GM04504 (cell line): ENCODE results near the gene PURA.
A peak's percentile ranks its signal among the peaks of the same experiment; 100 is the strongest.

ENCODE experiments used
- DNase-seq: peaks from one replicate; pipeline ENCODE4 v3.0.0-alpha.2; 2012; ENCODE audit warnings: low read depth

PURA gene

DNA sequence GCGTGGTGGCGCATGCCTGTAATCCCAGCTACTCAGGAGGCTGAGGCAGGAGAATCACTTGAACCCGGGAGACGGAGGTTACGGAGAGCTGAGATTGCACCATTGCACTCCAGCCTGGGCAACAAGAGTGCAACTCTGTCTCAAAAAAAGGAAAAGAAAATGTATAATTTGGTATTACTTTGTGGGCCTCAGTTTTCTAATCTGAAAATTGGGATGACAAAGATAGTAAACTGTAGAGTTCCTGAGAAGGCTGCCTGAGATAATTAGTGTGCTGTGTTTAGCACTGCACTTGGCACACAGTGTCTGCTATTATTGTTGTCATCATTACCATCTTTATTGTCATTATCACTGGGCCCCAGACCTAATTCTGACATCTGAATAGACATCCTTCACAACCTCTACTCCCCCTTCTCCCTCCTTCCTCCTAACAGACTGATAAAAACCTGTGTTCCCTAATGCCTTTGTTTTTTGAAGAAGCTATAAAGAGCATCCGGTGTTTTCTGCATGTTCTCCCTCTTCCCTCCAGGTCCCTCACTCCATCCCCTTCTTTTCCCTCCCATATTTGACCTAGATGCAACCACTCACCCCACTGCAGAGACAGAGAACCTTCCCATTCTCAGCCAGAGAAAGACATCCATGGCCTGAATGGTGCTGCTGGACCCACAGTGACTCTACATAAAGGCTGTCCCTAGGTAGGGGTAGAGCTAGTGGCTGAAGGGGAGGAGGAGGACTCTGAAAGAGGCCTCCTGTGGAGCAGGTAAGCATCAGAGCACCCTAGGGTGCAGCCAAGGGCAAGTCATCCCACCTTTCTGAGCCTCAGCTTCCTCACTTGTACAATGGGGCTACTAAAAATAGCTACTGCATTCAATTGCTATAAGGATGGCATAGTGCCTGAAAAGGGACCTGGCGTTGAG lies 45.4 kb downstream of the PURA start:
- no peak for DNase-seq

DNA sequence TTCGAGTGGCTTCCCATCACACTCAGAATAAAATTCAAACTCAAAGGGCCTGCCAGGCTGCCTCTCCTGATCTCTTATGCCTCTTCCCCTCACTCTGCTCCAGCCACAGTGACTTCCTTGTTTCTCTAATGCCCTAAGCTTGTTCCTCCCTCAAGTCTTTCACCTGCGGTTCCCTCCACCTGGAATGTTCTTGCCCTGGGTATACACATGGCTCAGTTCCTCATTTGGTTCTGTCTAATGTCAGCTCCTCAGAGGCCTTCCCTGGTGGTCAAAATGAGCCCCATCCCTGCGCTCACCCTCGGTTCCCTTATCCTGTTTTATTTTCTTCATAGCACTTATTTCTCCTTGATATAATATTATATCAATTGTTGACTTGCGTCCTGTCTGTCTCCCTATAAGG lies 48.4 kb downstream of the PURA start:
- DNase-seq = no peak

DNA sequence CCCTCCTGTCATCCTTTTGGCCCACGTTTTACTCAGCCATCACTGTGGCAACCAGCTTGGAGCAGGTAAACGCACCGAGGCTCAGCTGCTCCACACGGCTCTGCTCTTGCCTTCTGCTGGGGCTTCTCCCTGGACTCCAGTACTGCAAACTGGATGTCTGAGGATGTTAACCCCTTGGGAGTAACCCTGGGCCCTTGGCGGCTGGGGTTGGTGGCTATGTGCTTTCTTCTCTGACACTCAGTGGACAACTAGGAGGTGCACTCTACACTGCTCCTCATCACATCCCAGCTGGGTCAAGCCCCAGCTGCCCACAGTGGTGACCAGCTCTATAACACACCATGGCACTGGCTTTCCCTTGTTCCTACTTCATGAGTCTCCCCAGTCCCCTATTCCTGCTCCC lies 48.9 kb downstream of the PURA start:
- no peak for DNase-seq

DNA sequence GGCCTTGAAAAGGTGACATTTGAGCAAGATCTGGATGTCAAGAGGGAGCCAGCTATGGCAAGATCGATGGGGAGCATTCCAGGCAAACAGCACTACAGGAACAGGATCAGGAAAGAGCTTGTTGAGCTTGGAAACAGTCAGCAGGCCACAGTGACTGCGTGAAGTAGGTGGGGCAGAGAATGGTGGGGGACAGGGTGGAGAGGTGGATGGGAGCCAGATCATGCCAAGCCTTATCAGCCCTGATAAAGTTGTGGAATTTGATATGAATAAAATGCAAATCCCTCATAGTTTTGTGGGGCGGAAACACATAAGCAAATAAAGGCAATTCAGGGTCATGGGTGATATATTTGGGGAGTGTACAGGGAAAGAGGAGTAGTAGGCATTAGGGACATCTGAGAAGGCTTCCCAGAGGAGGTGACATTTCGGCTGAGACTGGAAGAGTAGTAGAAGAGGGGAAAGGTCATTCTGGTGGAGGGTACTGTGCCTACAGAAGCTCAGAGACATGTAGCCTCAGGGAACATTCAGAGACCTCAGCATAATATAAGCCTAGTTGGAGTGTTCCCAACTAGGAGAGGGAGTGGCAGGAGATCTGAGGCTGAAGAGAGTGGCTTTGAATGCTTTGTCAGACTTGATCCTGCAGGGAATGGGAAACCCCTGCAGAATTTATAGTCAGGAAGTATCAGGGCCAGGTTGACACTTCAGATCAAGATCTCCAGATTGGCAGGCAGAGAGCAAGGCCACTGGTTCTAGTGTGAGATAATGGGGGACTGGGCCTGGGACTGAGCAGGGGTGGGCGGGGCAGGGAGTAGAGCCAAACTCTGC lies 51.4 kb downstream of the PURA start:
- DNase-seq = no peak

DNA sequence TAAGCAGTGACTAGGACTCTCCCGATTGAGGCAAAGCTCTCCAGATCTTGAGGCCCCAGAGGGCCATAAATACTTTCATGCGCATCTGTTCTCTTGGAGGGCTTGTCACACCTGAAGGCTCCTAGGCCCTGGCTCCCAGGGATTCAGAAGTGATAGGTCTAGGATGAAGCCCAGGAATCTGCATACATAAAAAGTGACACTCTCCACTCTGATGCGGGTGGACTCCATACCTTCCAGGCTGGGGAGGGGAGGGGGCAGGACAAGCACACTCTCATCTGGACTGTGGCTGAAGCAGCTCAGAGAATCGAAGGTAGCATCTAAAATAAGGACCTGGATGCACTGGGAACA lies 52.0 kb downstream of the PURA start:
- no peak for DNase-seq

DNA sequence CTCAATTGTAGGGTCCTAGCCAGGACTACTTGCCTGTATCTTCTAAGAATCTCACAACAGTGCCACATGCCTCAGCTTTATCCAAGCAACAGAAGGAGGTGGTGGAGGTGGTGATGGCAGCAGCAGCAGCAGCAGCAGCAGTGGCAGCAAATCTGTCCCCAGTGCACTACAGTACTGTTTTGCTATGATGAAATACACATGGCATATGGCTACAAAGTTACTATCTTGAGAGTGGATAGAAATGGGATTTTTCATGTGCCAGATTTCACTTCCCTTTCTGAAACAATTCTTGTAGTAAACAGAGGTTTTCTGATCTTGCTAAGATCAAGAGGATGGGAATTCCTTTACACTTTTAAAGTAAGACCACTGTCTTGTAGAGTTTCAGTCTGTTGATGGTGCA lies 53.0 kb downstream of the PURA start:
- DNase-seq = no peak

DNA sequence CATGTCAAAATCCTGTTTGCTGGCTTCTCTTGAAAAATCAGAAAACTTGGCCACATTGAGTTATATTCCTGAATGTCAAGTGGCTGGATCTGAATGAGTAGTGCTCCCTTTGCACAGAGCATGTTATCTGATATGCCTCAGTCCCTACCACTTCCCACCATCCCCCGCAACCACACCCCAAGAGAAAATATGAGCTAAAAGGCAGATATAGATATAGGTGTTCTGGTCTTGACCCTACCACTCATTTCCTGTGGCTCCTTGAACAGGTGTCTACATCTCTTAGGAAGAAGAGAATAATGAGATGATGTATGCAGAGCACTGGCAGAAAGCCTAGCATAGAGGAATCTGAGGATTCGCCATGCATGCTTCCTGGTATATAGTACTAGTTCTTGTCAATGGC lies 54.5 kb downstream of the PURA start:
- DNase-seq = no peak

DNA sequence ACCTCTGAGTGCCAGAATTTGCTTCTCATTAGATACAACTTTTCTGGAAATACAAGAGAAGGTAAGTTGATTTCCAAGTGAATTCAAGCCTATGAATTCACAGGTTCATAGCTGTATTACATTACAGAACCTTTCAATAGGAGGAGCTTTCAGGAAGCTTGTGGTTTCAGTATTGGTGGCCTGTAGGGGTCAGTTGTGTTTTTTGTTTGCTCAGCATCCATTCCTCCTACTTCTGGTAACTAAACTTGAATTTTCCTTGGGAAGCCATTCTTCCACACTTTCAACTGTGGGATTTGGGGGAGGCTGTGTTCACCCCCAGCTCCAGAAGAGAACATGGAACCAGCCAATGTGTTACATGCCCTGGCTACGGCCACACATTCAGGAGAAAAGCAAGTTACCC lies 55.5 kb downstream of the PURA start:
- no peak for DNase-seq

DNA sequence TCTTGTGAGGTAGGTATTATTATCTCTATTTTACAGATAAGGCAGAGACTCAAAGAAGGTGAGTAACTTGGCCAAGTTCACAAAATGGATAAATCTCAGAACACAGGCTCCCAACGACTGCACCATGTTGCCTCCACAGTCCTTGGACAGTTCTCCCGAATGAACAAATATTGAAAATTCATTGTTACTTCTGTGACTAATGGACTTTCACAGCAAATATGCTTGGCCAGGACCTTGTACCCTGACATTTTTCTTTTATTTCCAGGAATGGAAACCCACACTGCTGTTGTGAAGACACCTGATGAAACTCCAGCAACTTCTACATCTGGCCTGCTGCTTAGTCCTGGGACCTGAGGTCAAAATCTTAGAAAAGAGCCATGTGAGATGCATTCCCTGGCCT lies 58.6 kb downstream of the PURA start:
- no peak for DNase-seq

DNA sequence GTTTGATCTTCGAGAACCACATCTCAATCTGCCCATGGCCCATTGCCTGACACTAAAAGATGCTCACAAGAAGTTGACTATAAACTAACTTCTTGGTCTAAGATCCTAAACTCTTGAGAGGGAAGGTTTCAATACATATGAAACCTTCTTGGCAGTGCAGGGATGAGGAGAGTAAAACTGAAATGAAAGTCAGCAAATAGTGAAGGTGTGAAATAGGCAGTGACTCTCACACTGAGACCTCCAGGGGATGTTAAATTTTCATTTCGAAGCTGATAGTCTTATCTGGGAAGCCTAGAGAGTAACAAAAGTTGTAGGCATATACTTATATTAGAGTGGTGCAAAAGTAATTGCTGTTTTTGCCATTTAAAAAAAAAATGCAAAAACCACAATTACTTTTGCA lies 60.1 kb downstream of the PURA start:
- no peak for DNase-seq

DNA sequence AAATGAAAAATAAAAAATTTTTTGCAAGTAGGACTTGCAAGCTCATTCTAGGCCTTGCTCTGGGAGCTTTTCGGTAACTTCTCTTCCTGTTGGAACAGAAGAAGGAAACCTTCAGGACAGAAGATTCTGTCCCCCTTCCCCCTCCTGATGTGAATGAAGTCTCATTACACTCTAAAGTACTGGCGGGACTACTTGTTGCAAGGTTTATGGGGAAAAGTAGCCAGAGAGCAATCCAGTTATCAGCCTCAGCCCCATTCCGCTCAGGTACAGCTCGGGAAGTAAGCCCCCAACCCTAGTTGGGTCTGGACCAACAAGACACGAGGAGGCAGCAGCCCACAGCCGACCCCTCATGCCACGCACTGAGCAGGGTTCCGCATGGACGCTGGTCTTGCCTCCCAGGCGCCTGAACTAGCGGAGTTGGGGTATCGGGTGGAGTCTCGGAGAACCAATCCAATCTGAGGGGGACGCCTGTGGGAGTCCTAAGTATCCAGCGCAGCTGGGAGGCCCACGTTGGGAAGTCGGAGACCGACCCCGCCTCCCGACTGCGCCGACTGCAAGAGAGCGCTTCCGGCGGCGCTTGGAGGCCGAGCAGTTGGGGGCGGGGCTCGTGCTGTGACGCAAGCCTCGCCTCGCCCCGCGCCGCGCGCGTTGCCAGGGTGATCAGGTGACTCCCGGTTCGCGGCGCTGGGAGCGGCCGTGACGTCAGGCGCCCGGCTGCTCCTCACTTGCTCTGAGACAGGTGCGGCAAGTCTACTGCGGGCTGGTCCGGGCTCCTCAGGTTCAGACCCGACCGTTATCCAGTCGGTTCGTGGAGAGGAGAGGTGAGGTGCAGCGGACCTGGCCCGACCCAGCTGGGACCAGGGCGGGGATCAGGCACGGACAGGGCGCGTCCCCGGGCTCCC lies 60.8 kb downstream of the PURA start, which contains the start of gene CYSTM1:
TSS of gene CYSTM1 (plus strand) at position 724 of the 902 bp plus-strand sequence. CDS start 19,278 bp downstream, outside the sequence.
- DNase-seq = peak; percentile 77
